HepG2 (cell line): ENCODE results near the gene ZCCHC3. TPM values are rescaled to one million over a fixed set of nuclear protein-coding genes. Genes with fewer than 3 reads are reported as not detected.

ENCODE experiments used
- ATAC-seq: fragments of 200-7000 bp; cut with Tn5 transposase; 3 replicates; pipeline ENCODE4 v1.9.1; 2020; ENCODE audit warnings: mild to moderate bottlenecking, moderate library complexity
- BruUV-seq: library from RNA; stranded (reverse); fragments of 400-500 nt; replicated peaks from 2 replicates; lab custom pipeline; 2021; lab: Mats Ljungman, UMichigan
- CTCF ChIA-PET: fragments of 300-600 bp; formaldehyde crosslinking; extraction: SDS; loops from one replicate; lab custom pipeline; 2021; ENCODE audit warnings: low total read pairs, inconsistent platforms, low intra/inter-chr PET ratio; lab: Yijun Ruan, JAX
- POLR2A ChIA-PET: fragments of 350-600 bp; sonication (Branson Sonifier 250); formaldehyde crosslinking; loops from one replicate; lab custom pipeline; 2020; ENCODE audit warnings: antibody characterized with exemption, inconsistent platforms; lab: Yijun Ruan, JAX
- DNase-seq: peaks from one replicate; pipeline ENCODE4 v3.0.0-alpha.2; 2015; ENCODE audit warnings: low spot score
- FAIRE-seq: peaks from 3 replicates; lab custom pipeline; 2011; peaks lifted over from hg19 to GRCh38; lab: Jason Lieb, UNC
- H2AFZ ChIP-seq: one replicate; pipeline ENCODE4 v1.6.1; 2011; ENCODE audit warnings: low read length, inconsistent platforms
- H3K27ac ChIP-seq: fragments of 300-600 bp; 3 replicates; pipeline ENCODE4 v1.8.0; 2011; ENCODE audit warnings: mixed run types, mild to moderate bottlenecking, mixed read lengths, low read length, inconsistent platforms; ENCODE audit not compliant: insufficient read depth; ENCODE audit errors: extremely low read length
- H3K27me3 ChIP-seq, 2 experiments: fragments of 200-600 bp in 1 of 2; 2 replicates in 1 of 2; 3 replicates in 1 of 2; pipeline versions ENCODE4 v1.6.0 to v1.8.0; 2011; ENCODE audit warnings: low read length in 2 of 2, mild to moderate bottlenecking in 2 of 2, moderate library complexity in 2 of 2, inconsistent platforms in 1 of 2; ENCODE audit not compliant: insufficient read depth in 2 of 2, control insufficient read depth in 1 of 2
- H3K36me3 ChIP-seq, 2 experiments: fragments of 200-600 bp in 1 of 2; replicated peaks in 1 of 2; 2 replicates in 1 of 2; 3 replicates in 1 of 2; pipeline versions ENCODE4 v1.5.1 to v1.8.0; 2011; ENCODE audit warnings: low read length in 2 of 2, inconsistent platforms in 1 of 2; ENCODE audit not compliant: insufficient read depth in 2 of 2, control insufficient read depth in 1 of 2
- H3K4me1 ChIP-seq: 2 replicates; pipeline ENCODE4 v1.5.1; 2012; ENCODE audit warnings: low read length, inconsistent platforms; ENCODE audit not compliant: insufficient read depth
- H3K4me2 ChIP-seq: 2 replicates; pipeline ENCODE4 v1.6.0; 2011; ENCODE audit warnings: low read depth, low read length, inconsistent platforms
- H3K4me3 ChIP-seq, 3 experiments: fragments of 200-600 bp in 1 of 3; sonication (generic), shearing (Covaris generic) in 1 of 3; replicated peaks in 1 of 3; 2 replicates each; pipeline ENCODE4 v1.5.1; 2011 to 2016; ENCODE audit warnings: low read length in 3 of 3, inconsistent platforms in 2 of 3, low read depth in 2 of 3, mild to moderate bottlenecking in 2 of 3, control low read depth in 1 of 3, mixed read lengths in 1 of 3; ENCODE audit not compliant: insufficient read depth in 1 of 3
- H3K79me2 ChIP-seq: one replicate; pipeline ENCODE4 v1.6.1; 2011; ENCODE audit warnings: low read length, inconsistent platforms; ENCODE audit not compliant: insufficient read depth
- H3K9ac ChIP-seq: 2 replicates; pipeline ENCODE4 v1.6.0; 2011; ENCODE audit warnings: mild to moderate bottlenecking, low read depth, low read length, inconsistent platforms; ENCODE audit not compliant: insufficient read depth
- H3K9me3 ChIP-seq: 2 replicates; pipeline ENCODE4 v1.5.1; 2012; ENCODE audit warnings: mild to moderate bottlenecking, low read length
- H4K20me1 ChIP-seq: 2 replicates; pipeline ENCODE4 v1.6.0; 2011; ENCODE audit warnings: inconsistent platforms, mild to moderate bottlenecking, low read length, moderate library complexity; ENCODE audit not compliant: insufficient read depth
- DNMT1 ChIP-seq: sonication (generic); formaldehyde crosslinking; IDR thresholded peaks from 2 replicates; pipeline ENCODE4 v1.5.1; 2020; ENCODE audit warnings: mild to moderate bottlenecking, missing genetic modification reagents
- ETS1 ChIP-seq: sonication (generic); formaldehyde crosslinking; IDR thresholded peaks from 2 replicates; pipeline ENCODE4 v1.4.0; 2020; ENCODE audit warnings: missing genetic modification reagents
- HOMEZ ChIP-seq: IDR thresholded peaks from 2 replicates; pipeline ENCODE4 v1.6.1; 2016; ENCODE audit warnings: low read depth
- PRDM4 ChIP-seq: sonication (generic); formaldehyde crosslinking; IDR thresholded peaks from 2 replicates; pipeline ENCODE4 v1.9.0; 2021; ENCODE audit warnings: missing genetic modification reagents, borderline replicate concordance
- TIGD3 ChIP-seq: sonication (generic); formaldehyde crosslinking; IDR thresholded peaks from 2 replicates; pipeline ENCODE4 v1.5.1; 2020; ENCODE audit warnings: mild to moderate bottlenecking, missing genetic modification reagents, borderline replicate concordance
- TRIM24 ChIP-seq: sonication (generic); formaldehyde crosslinking; IDR thresholded peaks from 2 replicates; pipeline ENCODE4 v1.8.0; 2022; ENCODE audit warnings: mild to moderate bottlenecking, missing genetic modification reagents
- U2AF1 ChIP-seq: fragments of 200-400 bp; formaldehyde crosslinking; optimal IDR thresholded peaks from 2 replicates; pipeline ENCODE3; 2017; ENCODE audit warnings: mild to moderate bottlenecking, low read depth, low read length
- ZFAT ChIP-seq: sonication (generic); formaldehyde crosslinking; conservative IDR thresholded peaks from 2 replicates; pipeline ENCODE4 v1.8.1; 2023; ENCODE audit warnings: missing genetic modification reagents, inconsistent platforms
- ZNF329 ChIP-seq: sonication (generic); formaldehyde crosslinking; IDR thresholded peaks from 2 replicates; pipeline ENCODE4 v1.9.0; 2021; ENCODE audit warnings: low read depth, mild to moderate bottlenecking, missing genetic modification reagents
- ZNF350 ChIP-seq: sonication (generic); formaldehyde crosslinking; IDR thresholded peaks from 2 replicates; pipeline ENCODE4 v1.4.0; 2020; ENCODE audit warnings: mild to moderate bottlenecking, low read depth, missing genetic modification reagents, borderline replicate concordance
- ZSCAN12 ChIP-seq: sonication (generic); formaldehyde crosslinking; IDR thresholded peaks from 2 replicates; pipeline ENCODE4 v1.9.0; 2021; ENCODE audit warnings: mild to moderate bottlenecking, missing genetic modification reagents
- ZZZ3 ChIP-seq: sonication (generic); formaldehyde crosslinking; IDR thresholded peaks from 2 replicates; pipeline ENCODE4 v1.4.0; 2020; ENCODE audit warnings: missing genetic modification reagents, mild to moderate bottlenecking, borderline replicate concordance
- WGBS: methylation state at CpG from one replicate; pipeline ENCODE4 v1.1.6; 2017; ENCODE audit warnings: low lambda C conversion rate; 5-methylcytosine and 5-hydroxymethylcytosine counted together
- in situ Hi-C: cut with HindIII; loops from 2 replicates; pipeline ENCODE4 v1.10.0; 2017; ENCODE audit warnings: low pct_unique_long_range_greater_than_20kb; ENCODE audit not compliant: extremely low pct_ligation_motif_present
- intact Hi-C: fragments of 100-400 bp; cut with micrococcal nuclease; formaldehyde crosslinking; loops from one replicate; pipeline ENCODE4 v1.10.0; 2022; ENCODE audit not compliant: unreplicated experiment
- polyA plus RNA-seq, 8 experiments: library from polyadenylated mRNA; depleted of rRNA in 3 of 8; stranded (reverse) in 7 of 8; unstranded in 1 of 8; fragments of >200 nt; fragmentation: Illumina TruSeq in 4 of 8; extraction: Trizol in 4 of 8; gene quantifications; 2 replicates each; pipeline versions ENCODE4 v1.2.1 to v1.2.3, GENCODE V29; 2011 to 2016; ENCODE audit warnings: low read depth in 4 of 8, missing spikeins in 1 of 8, mixed read lengths in 1 of 8; ENCODE audit not compliant: insufficient read depth in 1 of 8
- total RNA-seq, 5 experiments: library from RNA; depleted of rRNA; stranded (reverse); fragments of >200 nt; fragmentation: Illumina TruSeq; extraction: Trizol; gene quantifications; 2 replicates each; pipeline ENCODE4 v1.2.3, GENCODE V29; 2016; ENCODE audit warnings: low read depth in 1 of 5
- TF ChIP-seq, protein P1 (sequence below): sonication (generic); formaldehyde crosslinking; IDR thresholded peaks from 2 replicates; pipeline ENCODE4 v1.4.0; 2020; ENCODE audit warnings: mild to moderate bottlenecking, low read depth, missing genetic modification reagents

ZCCHC3 gene
- total and polyA plus RNA-seq, 2 of the 13 experiments (the other 11 are each of a cell fraction or from before 2014, with no cell fraction given), result 46.6 to 63.0 TPM

DNA sequence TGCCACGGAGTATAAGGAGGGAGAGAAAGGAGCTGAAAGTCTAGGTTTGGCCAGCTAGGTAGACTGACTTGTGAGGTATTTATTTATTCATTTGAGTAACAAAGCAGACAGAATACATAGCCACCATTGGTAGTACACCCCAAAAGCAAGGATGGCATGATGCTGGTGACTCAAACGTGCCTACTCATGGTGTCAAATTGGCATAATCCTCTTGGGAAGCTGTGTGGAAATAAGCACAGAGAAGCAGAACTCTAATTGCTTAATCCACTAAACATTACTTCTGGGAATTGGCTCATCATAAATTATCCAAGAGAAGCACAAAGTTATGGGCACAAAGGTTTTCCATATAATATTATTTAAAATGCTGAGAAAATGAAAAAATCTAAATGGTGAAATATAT, 37.4 kb upstream of the ZCCHC3 start:
- in situ Hi-C loops, result no loop called here

More for the DNA sequence above, 37.4 kb upstream of the ZCCHC3 start:
- FAIRE-seq, result no peak
- TF ChIP-seq ZSCAN12 (CRISPR knock-in tag) (no peak), U2AF1 (no peak), HOMEZ (CRISPR knock-in tag) (no peak), TRIM24 (CRISPR knock-in tag) (no peak), TIGD3 (CRISPR knock-in tag) (no peak), ZZZ3 (CRISPR knock-in tag) (no peak), DNMT1 (no peak), ZFAT (CRISPR knock-in tag) (no peak), ETS1 (CRISPR knock-in tag) (no peak), PRDM4 (no peak), ZNF329 (CRISPR knock-in tag) (no peak), ZNF350 (no peak)
- TF ChIP-seq, protein P1, sequence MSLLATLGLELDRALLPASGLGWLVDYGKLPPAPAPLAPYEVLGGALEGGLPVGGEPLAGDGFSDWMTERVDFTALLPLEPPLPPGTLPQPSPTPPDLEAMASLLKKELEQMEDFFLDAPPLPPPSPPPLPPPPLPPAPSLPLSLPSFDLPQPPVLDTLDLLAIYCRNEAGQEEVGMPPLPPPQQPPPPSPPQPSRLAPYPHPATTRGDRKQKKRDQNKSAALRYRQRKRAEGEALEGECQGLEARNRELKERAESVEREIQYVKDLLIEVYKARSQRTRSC (CRISPR knock-in tag), result no peak
- TF ChIP-seq, all 625 proteins: peak for 0
- H3K79me2 ChIP-seq, result no peaks in the 10 kb centered on the region
- H3K9me3 ChIP-seq, result no peaks in the 10 kb centered on the region
- peaks cover 7 to 40% of the 10 kb centered on the region in 2 experiments; a peak in 4 of 5 replicates for H3K27me3 ChIP-seq
- no peaks in the 10 kb centered on the region for H3K36me3 ChIP-seq
- H3K4me2 ChIP-seq, result no peak overlapping the region
- intact Hi-C loops, result loop anchor here (1.0 kb wide), 1 partner anchor 70 kb away; no protein-coding TSS in a partner anchor
- no peak overlapping the region for H2AFZ ChIP-seq
- DNase-seq (no peak), ATAC-seq (no peak)
- 6% methylated on average over 2 of the region's 2 CpGs for WGBS
- ChIA-PET CTCF (interaction anchor here (1.9 kb wide), 1 partner anchor 70 kb away, joined by 12 read pairs; no protein-coding TSS in a partner anchor), POLR2A (no interaction called here)
- no TSS peak for BruUV-seq
- H3K4me1 ChIP-seq, result no peaks in the 10 kb centered on the region
- no peak overlapping the region for H3K9ac ChIP-seq
- H4K20me1 ChIP-seq, result no peaks in the 10 kb centered on the region
- no peak overlapping the region for H3K4me3 ChIP-seq
- no peak overlapping the region for H3K27ac ChIP-seq
